ENCODE measurements around the gene STX8.

The STX8 gene

GRCh38 chr17:9200699-9201359 lies 374.8 kb downstream of the STX8 start:
- no peak for TF ChIP-seq CTCF (IDR thresholded peaks at IDR 0.05; ENCODE audit: low read depth, low read length)
- H3K4me3 ChIP-seq (ENCODE audit: low read depth, low read length) = no peak overlapping the region
